ENCODE measurements around the gene SS18L1. TPM values are rescaled to one million over a fixed set of nuclear protein-coding genes. Genes with fewer than 3 reads are reported as not detected.

The SS18L1 gene
- total RNA-seq, 6 experiments from 2014 or later: 14.1 to 26.5 (median 23.7) TPM

DNA sequence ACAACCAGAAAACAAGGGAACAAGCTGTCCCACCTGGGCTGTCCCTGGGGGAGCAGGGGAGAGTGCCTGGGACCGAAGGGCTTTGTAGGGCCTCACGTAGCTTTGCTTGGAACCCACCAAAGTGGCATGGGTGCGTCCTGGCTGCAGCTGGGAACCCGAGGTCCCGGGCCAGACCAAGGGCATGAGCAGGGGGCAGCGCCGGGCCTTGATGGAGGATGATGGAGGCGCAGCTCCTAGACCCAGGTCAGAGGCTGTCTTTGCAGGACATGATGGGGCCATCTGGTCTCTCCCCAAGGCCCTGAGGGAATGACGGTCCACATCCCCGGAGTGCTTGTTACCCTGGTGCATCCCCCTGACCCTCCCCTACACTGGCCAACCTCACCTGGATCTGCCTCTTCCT, 87.1 kb downstream of the SS18L1 start:
- ATAC-seq: no peak
- 87% methylated on average over 3 of the region's 10 CpGs for WGBS (ENCODE audit: insufficient coverage, low coverage, low lambda C conversion rate, missing lambda C conversion rate)
- TF ChIP-seq POLR2A (IDR thresholded peaks at IDR 0.05): no peak
- TF ChIP-seq, protein P1, sequence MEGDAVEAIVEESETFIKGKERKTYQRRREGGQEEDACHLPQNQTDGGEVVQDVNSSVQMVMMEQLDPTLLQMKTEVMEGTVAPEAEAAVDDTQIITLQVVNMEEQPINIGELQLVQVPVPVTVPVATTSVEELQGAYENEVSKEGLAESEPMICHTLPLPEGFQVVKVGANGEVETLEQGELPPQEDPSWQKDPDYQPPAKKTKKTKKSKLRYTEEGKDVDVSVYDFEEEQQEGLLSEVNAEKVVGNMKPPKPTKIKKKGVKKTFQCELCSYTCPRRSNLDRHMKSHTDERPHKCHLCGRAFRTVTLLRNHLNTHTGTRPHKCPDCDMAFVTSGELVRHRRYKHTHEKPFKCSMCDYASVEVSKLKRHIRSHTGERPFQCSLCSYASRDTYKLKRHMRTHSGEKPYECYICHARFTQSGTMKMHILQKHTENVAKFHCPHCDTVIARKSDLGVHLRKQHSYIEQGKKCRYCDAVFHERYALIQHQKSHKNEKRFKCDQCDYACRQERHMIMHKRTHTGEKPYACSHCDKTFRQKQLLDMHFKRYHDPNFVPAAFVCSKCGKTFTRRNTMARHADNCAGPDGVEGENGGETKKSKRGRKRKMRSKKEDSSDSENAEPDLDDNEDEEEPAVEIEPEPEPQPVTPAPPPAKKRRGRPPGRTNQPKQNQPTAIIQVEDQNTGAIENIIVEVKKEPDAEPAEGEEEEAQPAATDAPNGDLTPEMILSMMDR (IDR thresholded peaks at IDR 0.05): no peak
- intact Hi-C loops (cut with DNase I): no loop called here
- no peak overlapping the region for H3K27ac ChIP-seq
- H3K4me3 ChIP-seq: no peak overlapping the region
- no peaks in the 10 kb centered on the region for H3K9me3 ChIP-seq
- H3K4me1 ChIP-seq: no peaks in the 10 kb centered on the region
- H3K36me3 ChIP-seq: no peaks in the 10 kb centered on the region
- H3K27me3 ChIP-seq: no peaks in the 10 kb centered on the region
- DNase-seq: no peak

DNA sequence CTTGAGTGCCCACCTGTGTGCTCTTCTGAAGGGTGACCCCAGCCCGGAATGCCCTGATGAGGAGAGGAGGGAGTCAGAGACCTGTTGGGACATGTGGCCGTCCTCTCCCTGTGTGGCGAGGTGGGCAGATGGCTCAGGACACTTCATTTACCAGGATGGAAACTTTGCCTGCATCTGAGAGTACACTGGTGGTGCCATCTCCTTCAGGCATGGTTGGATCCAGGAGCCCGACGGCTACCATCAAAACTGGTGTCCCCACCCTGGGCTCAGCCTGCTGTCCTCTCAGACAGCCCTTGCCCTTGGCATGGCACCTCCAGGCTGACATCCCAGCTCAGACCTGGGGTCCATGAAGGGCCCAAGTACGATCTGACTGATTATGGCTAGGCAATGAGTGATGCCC, 87.7 kb downstream of the SS18L1 start:
- H3K27ac ChIP-seq: no peak overlapping the region
- H3K27me3 ChIP-seq: no peaks in the 10 kb centered on the region
- H3K4me3 ChIP-seq: no peak overlapping the region
- ATAC-seq: no peak
- H3K36me3 ChIP-seq: no peaks in the 10 kb centered on the region
- no CpG with 5 or more reads among the region's 6 CpGs for WGBS (ENCODE audit: insufficient coverage, low coverage, low lambda C conversion rate, missing lambda C conversion rate)
- DNase-seq: no peak
- TF ChIP-seq, protein P1 (IDR thresholded peaks at IDR 0.05): no peak
- TF ChIP-seq POLR2A (IDR thresholded peaks at IDR 0.05): no peak
- H3K9me3 ChIP-seq: no peaks in the 10 kb centered on the region
- intact Hi-C loops (cut with DNase I): no loop called here
- no peaks in the 10 kb centered on the region for H3K4me1 ChIP-seq

Other genes starting within 250 kb of the SS18L1 start
- 10 to 100 TPM in 4 of 6 experiments, 1 to 10 TPM in 2; 9.0 to 13.0 (median 11.3) TPM for gene TAF4, start 77.9 kb upstream of the SS18L1 start, total RNA-seq
- 10 to 100 TPM in 5 of 6 experiments, 1 to 10 TPM in 1; 9.5 to 19.8 (median 14.2) TPM for gene LSM14B, start 21.3 kb upstream of the SS18L1 start, total RNA-seq
- 100 to 1,000 TPM; 108 to 268 (median 116) TPM for gene PSMA7, start 375 bp upstream of the SS18L1 start, total RNA-seq
- 10 to 100 TPM; 27.0 to 45.6 (median 31.8) TPM for gene MTG2, start 39.3 kb downstream of the SS18L1 start, total RNA-seq
- not detected for gene HRH3, start 76.5 kb downstream of the SS18L1 start, total RNA-seq
- gene OSBPL2, start 94.8 kb downstream of the SS18L1 start, total RNA-seq: 10 to 100 TPM; 15.6 to 27.8 (median 21.2) TPM
- 100 to 1,000 TPM in 2 of 6 experiments, 10 to 100 TPM in 4; 49.5 to 139 (median 55.7) TPM for gene ADRM1, start 159.2 kb downstream of the SS18L1 start, total RNA-seq
- 10 to 100 TPM; 30.3 to 80.8 (median 47.1) TPM for gene LAMA5, start 223.5 kb downstream of the SS18L1 start, total RNA-seq
- 100 to 1,000 TPM; 339 to 696 (median 413) TPM for gene RPS21, start 243.3 kb downstream of the SS18L1 start, total RNA-seq

Data from right lobe of liver (tissue), 6 donors.